ENCODE measurements around the gene REEP3. TPM values are rescaled to one million over a fixed set of nuclear protein-coding genes. Genes with fewer than 3 reads are reported as not detected.

Gene REEP3
- total and polyA plus RNA-seq, 2 experiments from 2014 or later: 44.2 to 49.2 TPM

DNA sequence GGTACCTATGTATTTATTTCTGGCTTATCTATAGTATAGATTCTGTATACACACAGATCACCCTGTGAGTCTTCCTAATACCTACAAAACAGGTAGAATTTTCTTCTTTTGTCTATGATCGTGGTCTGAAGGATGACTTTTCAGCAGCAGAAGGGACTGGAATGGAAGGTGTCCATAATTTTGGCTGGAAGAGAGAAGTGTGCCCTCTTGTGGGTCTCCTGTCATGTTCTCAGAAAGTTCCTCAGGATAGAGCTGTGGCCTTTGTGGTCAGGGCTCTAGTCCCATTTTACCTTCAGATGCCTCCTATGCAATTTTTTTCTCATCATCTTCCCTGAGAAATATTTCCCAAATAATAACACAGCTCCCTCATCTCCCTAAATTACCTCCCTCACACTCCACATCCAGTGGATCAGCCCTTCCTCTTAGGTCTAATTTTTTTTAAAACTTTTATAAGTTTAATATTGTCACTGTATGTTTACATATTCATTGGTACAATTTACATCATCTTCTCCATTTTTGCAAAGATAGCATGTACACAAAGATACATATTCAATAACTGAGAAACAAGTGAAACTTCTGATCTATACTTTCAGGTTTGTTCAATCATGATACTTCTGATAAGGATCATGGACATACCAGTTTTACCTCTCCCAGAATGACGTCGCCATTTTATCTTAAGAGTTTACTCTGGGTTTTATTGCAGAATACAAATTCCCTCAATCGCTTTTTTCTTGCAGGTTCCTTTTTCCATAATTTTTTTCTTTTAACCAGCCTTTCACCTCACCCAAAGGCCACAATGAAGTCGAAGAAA, 112.7 kb downstream of the REEP3 start:
- Histone ChIP-seq H3K27me3 (no peaks in the 10 kb centered on the region), H3K27ac (no peak overlapping the region), H3K36me3 (no peaks in the 10 kb centered on the region), H3K4me1 (ENCODE audit: low read depth) (no peaks in the 10 kb centered on the region), H3K4me3 (no peak overlapping the region), H3K9me3 (ENCODE audit: low read depth) (no peaks in the 10 kb centered on the region)
- peak; percentile 48 to 64 for DNase-seq (ENCODE audit: low read depth in 1 of 2, low spot score in 1 of 2)
- TF ChIP-seq, protein P1, sequence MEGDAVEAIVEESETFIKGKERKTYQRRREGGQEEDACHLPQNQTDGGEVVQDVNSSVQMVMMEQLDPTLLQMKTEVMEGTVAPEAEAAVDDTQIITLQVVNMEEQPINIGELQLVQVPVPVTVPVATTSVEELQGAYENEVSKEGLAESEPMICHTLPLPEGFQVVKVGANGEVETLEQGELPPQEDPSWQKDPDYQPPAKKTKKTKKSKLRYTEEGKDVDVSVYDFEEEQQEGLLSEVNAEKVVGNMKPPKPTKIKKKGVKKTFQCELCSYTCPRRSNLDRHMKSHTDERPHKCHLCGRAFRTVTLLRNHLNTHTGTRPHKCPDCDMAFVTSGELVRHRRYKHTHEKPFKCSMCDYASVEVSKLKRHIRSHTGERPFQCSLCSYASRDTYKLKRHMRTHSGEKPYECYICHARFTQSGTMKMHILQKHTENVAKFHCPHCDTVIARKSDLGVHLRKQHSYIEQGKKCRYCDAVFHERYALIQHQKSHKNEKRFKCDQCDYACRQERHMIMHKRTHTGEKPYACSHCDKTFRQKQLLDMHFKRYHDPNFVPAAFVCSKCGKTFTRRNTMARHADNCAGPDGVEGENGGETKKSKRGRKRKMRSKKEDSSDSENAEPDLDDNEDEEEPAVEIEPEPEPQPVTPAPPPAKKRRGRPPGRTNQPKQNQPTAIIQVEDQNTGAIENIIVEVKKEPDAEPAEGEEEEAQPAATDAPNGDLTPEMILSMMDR (IDR thresholded peaks at IDR 0.05; ENCODE audit: low read depth, low read length): peak; percentile 38

DNA sequence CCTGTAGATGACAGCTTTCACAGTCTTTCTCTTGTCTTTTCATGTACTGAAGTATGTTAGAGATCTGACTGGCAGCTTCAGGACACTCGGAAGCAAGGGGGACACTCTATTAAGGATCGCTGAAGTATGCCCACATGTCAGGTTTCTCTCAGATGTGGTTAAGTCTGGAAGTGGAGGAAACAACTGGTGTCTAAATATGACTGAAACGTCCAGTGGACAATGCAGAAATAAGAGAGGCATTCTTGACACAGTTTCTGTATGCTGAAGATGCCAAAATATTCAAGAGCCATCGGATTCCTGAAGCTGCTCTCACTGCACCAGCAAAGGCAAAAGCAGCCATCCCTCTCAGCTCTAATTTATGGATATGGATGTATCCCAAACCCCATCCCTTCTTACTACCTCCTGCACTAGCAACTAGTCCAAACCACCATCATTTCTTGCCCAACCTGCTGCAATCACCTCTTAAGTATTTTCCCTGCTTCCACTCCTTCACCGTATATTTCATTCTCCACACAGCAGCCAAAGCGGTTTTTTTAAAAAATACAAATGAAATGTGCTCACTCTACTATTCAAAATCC, 113.4 kb downstream of the REEP3 start:
- no peaks in the 10 kb centered on the region for H3K27me3 ChIP-seq
- DNase-seq (ENCODE audit: low read depth in 1 of 2, low spot score in 1 of 2): no peak

DNA sequence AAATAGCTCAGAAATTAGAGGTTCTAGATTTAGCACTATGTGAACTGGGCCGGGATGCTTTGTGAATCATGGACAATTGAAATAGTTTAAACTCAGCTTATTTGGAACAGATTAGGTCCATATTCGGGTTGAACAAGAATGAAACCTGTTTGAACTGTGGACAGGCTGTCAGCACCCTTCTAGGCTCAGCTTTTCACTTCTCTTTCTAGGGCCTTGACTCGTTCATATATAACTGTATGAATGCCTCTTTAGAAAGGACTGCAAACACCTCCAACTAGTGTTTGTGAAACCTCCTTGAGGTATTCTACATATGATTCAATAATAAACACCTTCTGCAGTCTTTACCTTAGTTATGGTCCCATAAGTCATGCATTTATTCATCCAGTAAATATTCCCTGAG, 115.6 kb downstream of the REEP3 start:
- H3K36me3 ChIP-seq: no peaks in the 10 kb centered on the region
- no peak for DNase-seq (ENCODE audit: low read depth in 1 of 2, low spot score in 1 of 2)
- H3K4me3 ChIP-seq: no peak overlapping the region
- no peaks in the 10 kb centered on the region for H3K27me3 ChIP-seq
- TF ChIP-seq, protein P1 (IDR thresholded peaks at IDR 0.05; ENCODE audit: low read depth, low read length): no peak
- no peaks in the 10 kb centered on the region for H3K9me3 ChIP-seq (ENCODE audit: low read depth)
- no peak overlapping the region for H3K27ac ChIP-seq
- no peaks in the 10 kb centered on the region for H3K4me1 ChIP-seq (ENCODE audit: low read depth)

More for the DNA sequence above, 113.4 kb downstream of the REEP3 start:
- no peaks in the 10 kb centered on the region for H3K36me3 ChIP-seq
- H3K4me3 ChIP-seq: no peak overlapping the region
- TF ChIP-seq, protein P1 (IDR thresholded peaks at IDR 0.05; ENCODE audit: low read depth, low read length): no peak
- no peak overlapping the region for H3K27ac ChIP-seq
- no peaks in the 10 kb centered on the region for H3K4me1 ChIP-seq (ENCODE audit: low read depth)
- H3K9me3 ChIP-seq (ENCODE audit: low read depth): no peaks in the 10 kb centered on the region

DNA sequence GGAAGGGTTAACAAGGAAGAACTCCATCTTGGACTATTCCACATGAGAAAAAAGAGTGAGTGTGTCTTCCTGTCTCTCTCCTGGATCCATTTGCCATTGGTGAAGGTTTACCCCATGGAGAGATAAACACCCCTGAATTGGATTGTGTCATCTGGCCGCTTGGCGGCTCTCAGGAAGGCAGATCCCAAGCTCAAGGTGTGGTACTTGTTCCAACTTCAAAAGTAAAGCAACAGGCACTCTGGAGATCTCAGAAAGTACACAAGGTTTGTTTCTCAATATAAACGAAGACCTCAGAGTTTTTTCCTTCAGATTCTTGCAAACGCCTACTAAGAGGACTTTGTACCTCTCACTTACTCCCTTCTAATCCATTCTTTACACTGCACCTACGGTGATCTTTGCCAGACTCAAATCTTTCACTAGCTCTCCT, 116.7 kb downstream of the REEP3 start:
- H3K27ac ChIP-seq: no peak overlapping the region
- H3K27me3 ChIP-seq: no peaks in the 10 kb centered on the region
- TF ChIP-seq, protein P1 (IDR thresholded peaks at IDR 0.05; ENCODE audit: low read depth, low read length): no peak
- H3K36me3 ChIP-seq: no peaks in the 10 kb centered on the region
- H3K4me3 ChIP-seq: no peak overlapping the region
- H3K4me1 ChIP-seq (ENCODE audit: low read depth): no peaks in the 10 kb centered on the region
- H3K9me3 ChIP-seq (ENCODE audit: low read depth): no peaks in the 10 kb centered on the region
- DNase-seq (ENCODE audit: low read depth in 1 of 2, low spot score in 1 of 2): no peak

DNA sequence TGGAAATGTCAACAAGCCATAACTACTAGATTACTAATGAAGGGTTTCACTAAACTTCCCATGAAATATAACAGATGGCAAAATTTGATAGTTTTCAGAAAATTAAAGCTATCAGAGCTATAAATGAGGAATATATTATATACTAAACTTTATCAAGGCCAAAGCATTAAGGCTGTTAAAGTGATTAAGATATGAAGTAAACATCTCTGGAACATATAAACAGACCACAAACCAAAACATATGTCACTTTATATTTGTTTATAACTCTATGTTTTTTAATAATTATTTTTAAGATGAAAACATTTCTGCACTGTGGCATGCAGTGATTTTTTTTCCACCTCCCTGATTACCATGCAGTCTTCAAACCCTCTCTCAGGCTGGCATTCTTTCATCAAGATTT, 120.2 kb downstream of the REEP3 start:
- Histone ChIP-seq H3K27ac (no peak overlapping the region), H3K4me1 (ENCODE audit: low read depth) (no peaks in the 10 kb centered on the region), H3K27me3 (no peaks in the 10 kb centered on the region), H3K9me3 (ENCODE audit: low read depth) (no peaks in the 10 kb centered on the region), H3K4me3 (no peak overlapping the region), H3K36me3 (no peaks in the 10 kb centered on the region)
- DNase-seq (ENCODE audit: low read depth in 1 of 2, low spot score in 1 of 2): no peak
- TF ChIP-seq, protein P1 (IDR thresholded peaks at IDR 0.05; ENCODE audit: low read depth, low read length): no peak
